HCT116 (cell line): Measurements from ENCODE around the gene ADRB1. TPM values are rescaled to one million over a fixed set of nuclear protein-coding genes. Genes with fewer than 3 reads are reported as not detected.
A peak's percentile ranks its signal among the peaks of the same experiment; 100 is the strongest.

ENCODE experiments used
- ATAC-seq: fragments of 200-7000 bp; cut with Tn5 transposase; 2 replicates; pipeline ENCODE4 v1.9.1; 2020; ENCODE audit warnings: mild to moderate bottlenecking, moderate library complexity
- BruUV-seq: library from RNA; stranded (reverse); fragments of 400-500 nt; replicated peaks from 2 replicates; lab custom pipeline; 2021; lab: Mats Ljungman, UMichigan
- CTCF ChIA-PET: fragments of 300-600 bp; sonication (Branson Sonifier 250); formaldehyde crosslinking; loops from one replicate; lab custom pipeline; 2021; ENCODE audit warnings: antibody characterized with exemption; lab: Charles Lee
- POLR2A ChIA-PET: fragments of 300-600, 350-600 bp; sonication (Branson Sonifier 250); formaldehyde crosslinking; loops from one replicate; lab custom pipeline; 2021; ENCODE audit warnings: antibody characterized with exemption; lab: Charles Lee
- RAD21 ChIA-PET, 2 experiments: fragments of 300-600 bp; sonication (Branson Sonifier 250); formaldehyde crosslinking; loops; one replicate each; lab custom pipeline; 2023; ENCODE audit warnings: low total read pairs in 2 of 2; ENCODE audit not compliant: uncharacterized antibody in 2 of 2, unreplicated experiment in 2 of 2, low non-redundant PET in 1 of 2; lab: Charles Lee
- DNase-seq: peaks from one replicate; pipeline ENCODE4 v3.0.0-alpha.2; 2010; ENCODE audit warnings: low read depth, low spot score
- H2AFZ ChIP-seq: fragments of 200-600 bp; shearing (Covaris generic), sonication (generic); 2 replicates; pipeline ENCODE4 v1.6.1; 2017; ENCODE audit warnings: low read depth, mixed run types, mixed read lengths, antibody characterized with exemption, low read length; ENCODE audit not compliant: poor library complexity, severe bottlenecking
- H3K27ac ChIP-seq: 2 replicates; pipeline ENCODE4 v1.5.1; 2012; ENCODE audit warnings: low read depth, low read length
- H3K27me3 ChIP-seq: fragments of 200-600 bp; sonication (generic); 2 replicates; pipeline ENCODE4 v1.6.1; 2016; ENCODE audit warnings: mixed run types, low read length, mixed read lengths; ENCODE audit not compliant: insufficient read depth
- H3K36me3 ChIP-seq, 2 experiments: fragments of 200-500 bp in 1 of 2; fragments of 200-600 bp in 1 of 2; sonication (Bioruptor generic) in 1 of 2; sonication (generic) in 1 of 2; 2 replicates each; pipeline versions ENCODE4 v1.5.1 to v1.6.1; 2014 to 2016; ENCODE audit warnings: low read length in 2 of 2, inconsistent platforms in 1 of 2, mixed read lengths in 1 of 2, mixed run types in 1 of 2; ENCODE audit not compliant: insufficient read depth in 2 of 2, control insufficient read depth in 1 of 2
- H3K4me1 ChIP-seq, 2 experiments: fragments of 200-600 bp in 1 of 2; sonication (generic) in 1 of 2; 2 replicates each; pipeline versions ENCODE4 v1.5.1 to v1.6.1; 2012 to 2017; ENCODE audit warnings: low read length in 2 of 2, inconsistent platforms in 1 of 2, mild to moderate bottlenecking in 1 of 2, mixed read lengths in 1 of 2, mixed run types in 1 of 2, moderate library complexity in 1 of 2; ENCODE audit not compliant: insufficient read depth in 2 of 2, control insufficient read depth in 1 of 2
- H3K4me2 ChIP-seq: fragments of 200-600 bp; sonication (generic); 2 replicates; pipeline ENCODE4 v1.6.1; 2017; ENCODE audit warnings: mixed run types, low read length, mixed read lengths
- H3K4me3 ChIP-seq, 2 experiments: fragments of 200-600 bp in 1 of 2; sonication (generic) in 1 of 2; replicated peaks in 1 of 2; 2 replicates each; pipeline ENCODE4 v1.5.1; 2011 to 2016; ENCODE audit warnings: low read length in 2 of 2, control low read depth in 1 of 2, low read depth in 1 of 2, mild to moderate bottlenecking in 1 of 2, mixed read lengths in 1 of 2, mixed run types in 1 of 2
- H3K79me2 ChIP-seq: fragments of 200-600 bp; sonication (generic); 2 replicates; pipeline ENCODE4 v1.6.1; 2017; ENCODE audit warnings: mild to moderate bottlenecking, mixed run types, low read length, moderate library complexity, mixed read lengths; ENCODE audit not compliant: insufficient read depth
- H3K9ac ChIP-seq: fragments of 200-600 bp; sonication (generic); 2 replicates; pipeline ENCODE4 v1.6.1; 2016; ENCODE audit warnings: low read length, mixed read lengths
- H3K9me2 ChIP-seq: fragments of 200-600 bp; sonication (generic), shearing (Covaris generic); 2 replicates; pipeline ENCODE4 v1.6.1; 2017; ENCODE audit warnings: mixed run types, mild to moderate bottlenecking, moderate library complexity; ENCODE audit not compliant: insufficient read depth
- H3K9me3 ChIP-seq, 2 experiments: fragments of 200-500 bp in 1 of 2; fragments of 200-600 bp in 1 of 2; sonication (Bioruptor generic) in 1 of 2; sonication (generic) in 1 of 2; 2 replicates each; pipeline ENCODE4 v1.6.1; 2014 to 2017; ENCODE audit warnings: low read length in 2 of 2, mixed read lengths in 2 of 2, inconsistent platforms in 1 of 2, low read depth in 1 of 2, mild to moderate bottlenecking in 1 of 2, mixed run types in 1 of 2, moderate library complexity in 1 of 2; ENCODE audit not compliant: control insufficient read depth in 1 of 2, insufficient read depth in 1 of 2
- H4K20me1 ChIP-seq: fragments of 200-600 bp; sonication (generic), shearing (Covaris generic); 2 replicates; pipeline ENCODE4 v1.6.1; 2017; ENCODE audit warnings: mixed run types, mild to moderate bottlenecking, moderate library complexity; ENCODE audit not compliant: insufficient read depth
- CBX3 ChIP-seq: IDR thresholded peaks from 2 replicates; pipeline ENCODE4 v1.6.1; 2012; ENCODE audit warnings: low read depth
- CEBPB ChIP-seq: IDR thresholded peaks from 2 replicates; pipeline ENCODE4 v1.6.1; 2012; ENCODE audit warnings: low read depth
- CTCF ChIP-seq, 3 experiments: fragments of 200-600 bp in 1 of 3; sonication (generic) in 1 of 3; IDR thresholded peaks in 2 of 3; conservative IDR thresholded peaks in 1 of 3; 2 replicates each; pipeline ENCODE4 v1.5.1; 2012 to 2017; ENCODE audit warnings: low read depth in 2 of 3, low read length in 2 of 3, antibody characterized with exemption in 1 of 3, borderline replicate concordance in 1 of 3, control low read depth in 1 of 3, mild to moderate bottlenecking in 1 of 3, mixed read lengths in 1 of 3, mixed run types in 1 of 3, moderate library complexity in 1 of 3; ENCODE audit not compliant: insufficient read depth in 1 of 3
- EGR1 ChIP-seq: IDR thresholded peaks from 2 replicates; pipeline ENCODE4 v1.6.1; 2012; ENCODE audit warnings: low read depth
- EZH2 ChIP-seq: fragments of 200-600 bp; sonication (generic); IDR thresholded peaks from 2 replicates; pipeline ENCODE4 v1.6.1; 2017; ENCODE audit warnings: antibody characterized with exemption, mixed run types
- EZH2phosphoT487 ChIP-seq: fragments of 200-600 bp; IDR thresholded peaks from 2 replicates; pipeline ENCODE4 v1.6.1; 2018; ENCODE audit warnings: antibody characterized with exemption, borderline replicate concordance
- FOSL1 ChIP-seq: IDR thresholded peaks from 2 replicates; pipeline ENCODE4 v1.6.1; 2012; ENCODE audit warnings: low read depth
- JUND ChIP-seq: IDR thresholded peaks from 2 replicates; pipeline ENCODE4 v1.6.1; 2012
- POLR2A ChIP-seq: IDR thresholded peaks from 2 replicates; pipeline ENCODE4 v1.7.0; 2011; ENCODE audit warnings: borderline replicate concordance; ENCODE audit not compliant: insufficient read depth, insufficient read length; ENCODE audit errors: extremely low read depth
- POLR2AphosphoS5 ChIP-seq: IDR thresholded peaks from 2 replicates; pipeline ENCODE4 v1.6.1; 2011; ENCODE audit warnings: mild to moderate bottlenecking, low read depth, low read length, moderate library complexity
- SRF ChIP-seq: IDR thresholded peaks from 2 replicates; pipeline ENCODE4 v1.6.1; 2012; ENCODE audit warnings: low read depth
- TCF7L2 ChIP-seq: IDR thresholded peaks from 2 replicates; pipeline ENCODE4 v1.7.0; 2011; ENCODE audit warnings: borderline replicate concordance, inconsistent platforms; ENCODE audit not compliant: insufficient read depth, insufficient read length; ENCODE audit errors: extremely low read depth
- intact Hi-C: fragments of 100-400 bp; cut with micrococcal nuclease; formaldehyde crosslinking; loops from 2 replicates; pipeline ENCODE4 v1.10.0; 2022
- total RNA-seq: library from RNA; stranded (reverse); gene quantifications from one replicate; pipeline ENCODE4 v1.2.1, GENCODE V29; 2021; ENCODE audit not compliant: unreplicated experiment
- TF ChIP-seq, protein P1 (sequence below): IDR thresholded peaks from 2 replicates; pipeline ENCODE4 v1.6.1; 2012

The ADRB1 gene
- total RNA-seq, 1 experiment from 2014 or later, result 0.89 TPM

DNA sequence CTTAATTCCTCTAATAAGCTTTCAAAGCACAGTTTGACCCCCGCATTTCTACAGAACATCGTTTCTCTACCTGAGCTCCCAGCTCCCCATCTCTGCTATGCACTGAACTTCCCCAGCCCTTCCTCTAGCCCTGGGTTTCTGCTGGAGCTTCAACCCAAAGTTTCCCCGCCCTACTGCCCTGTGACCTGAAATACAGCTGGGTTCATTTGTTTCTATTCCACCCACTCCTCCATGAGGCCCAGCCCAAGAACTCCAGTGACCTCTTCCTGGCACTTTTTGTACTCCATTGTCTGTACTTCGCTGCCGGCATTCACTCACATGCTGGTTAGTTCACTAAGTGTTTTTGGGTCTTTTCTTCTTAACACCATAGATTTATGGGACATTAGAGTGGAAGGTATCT lies 35.8 kb downstream of the ADRB1 start (continued):
- TF ChIP-seq CTCF (IDR thresholded peaks at IDR 0.05 in 2 of 3, conservative IDR thresholded peaks at IDR 0.05 in 1 of 3; ENCODE audit: borderline replicate concordance in 1 of 3, insufficient read depth in 1 of 3, low read depth in 2 of 3, low read length in 2 of 3), result no peak
- TF ChIP-seq, protein P1, sequence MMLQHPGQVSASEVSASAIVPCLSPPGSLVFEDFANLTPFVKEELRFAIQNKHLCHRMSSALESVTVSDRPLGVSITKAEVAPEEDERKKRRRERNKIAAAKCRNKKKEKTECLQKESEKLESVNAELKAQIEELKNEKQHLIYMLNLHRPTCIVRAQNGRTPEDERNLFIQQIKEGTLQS, result no peak
- no peak for TF ChIP-seq EZH2
- TF ChIP-seq JUND, result no peak
- no peak for TF ChIP-seq FOSL1
- TF ChIP-seq POLR2AphosphoS5, result no peak

GRCh38 chr10:114081911-114082583 lies 38.4 kb downstream of the ADRB1 start:
- ChIA-PET POLR2A (interaction anchor here (1.0 kb wide), 1 partner anchor 13 kb away, joined by 4 read pairs; no protein-coding TSS in a partner anchor), RAD21 (no interaction called here), CTCF (interaction anchor here (0.6 to 1.6 kb wide), 2 partner anchors 13 to 1224 kb away, joined by 3 to 4 read pairs; no protein-coding TSS in a partner anchor)
- Histone ChIP-seq H3K9ac (no peak overlapping the region), H2AFZ (peak overlapping the region; percentile 62), H3K27me3 (no peaks in the 10 kb centered on the region), H3K9me2 (no peaks in the 10 kb centered on the region), H3K36me3 (no peaks in the 10 kb centered on the region), H3K27ac (no peak overlapping the region), H3K4me3 (no peak overlapping the region), H3K79me2 (no peaks in the 10 kb centered on the region), H3K4me1 (no peaks in the 10 kb centered on the region), H4K20me1 (no peaks in the 10 kb centered on the region), H3K9me3 (no peaks in the 10 kb centered on the region), H3K4me2 (no peak overlapping the region)
- ATAC-seq (no peak), DNase-seq (no peak)
- BruUV-seq, result no TSS peak
- intact Hi-C loops, result no loop called here
- TF ChIP-seq, protein P1, result no peak
- TF ChIP-seq EZH2phosphoT487 (no peak), EGR1 (no peak), POLR2AphosphoS5 (no peak), CTCF (IDR thresholded peaks at IDR 0.05 in 2 of 3, conservative IDR thresholded peaks at IDR 0.05 in 1 of 3; ENCODE audit: borderline replicate concordance in 1 of 3, insufficient read depth in 1 of 3, low read depth in 2 of 3, low read length in 2 of 3) (no peak), POLR2A (no peak), TCF7L2 (no peak), CBX3 (no peak), SRF (no peak), EZH2 (no peak), CEBPB (no peak)
